Osteoblast (primary cell): ENCODE results near the gene SLC12A8. TPM values are rescaled to one million over a fixed set of nuclear protein-coding genes. Genes with fewer than 3 reads are reported as not detected.
A peak's percentile ranks its signal among the peaks of the same experiment; 100 is the strongest.

Source experiments
- DNase-seq: peaks from one replicate; pipeline ENCODE4 v3.0.0; 2011; ENCODE audit warnings: low spot score, mixed read lengths; ENCODE audit not compliant: insufficient read length; ENCODE audit errors: missing footprints
- H2AFZ ChIP-seq: 2 replicates; pipeline ENCODE4 v1.6.0; 2011; ENCODE audit warnings: mild to moderate bottlenecking, low read length
- H3K27ac ChIP-seq: 2 replicates; pipeline ENCODE4 v1.5.1; 2011; ENCODE audit warnings: mild to moderate bottlenecking, low read depth, low read length, moderate library complexity
- H3K27me3 ChIP-seq: 2 replicates; pipeline ENCODE4 v1.6.0; 2012; ENCODE audit warnings: mild to moderate bottlenecking, control low read depth, inconsistent platforms, low read length, moderate library complexity; ENCODE audit not compliant: insufficient read depth
- H3K36me3 ChIP-seq: 2 replicates; pipeline ENCODE4 v1.5.1; 2011; ENCODE audit warnings: mild to moderate bottlenecking, low read length, control low read depth, moderate library complexity; ENCODE audit not compliant: insufficient read depth
- H3K4me1 ChIP-seq: 2 replicates; pipeline ENCODE4 v1.5.1; 2011; ENCODE audit warnings: mild to moderate bottlenecking, low read length, control low read depth, moderate library complexity; ENCODE audit not compliant: insufficient read depth
- H3K4me2 ChIP-seq: 2 replicates; pipeline ENCODE4 v1.6.0; 2011; ENCODE audit warnings: mild to moderate bottlenecking, low read length; ENCODE audit not compliant: insufficient read depth
- H3K4me3 ChIP-seq: fragments of 200-600 bp; sonication (generic); 3 replicates; pipeline ENCODE4 v1.5.1; 2012; ENCODE audit warnings: mild to moderate bottlenecking, low read length, inconsistent platforms; ENCODE audit not compliant: insufficient read depth
- H3K79me2 ChIP-seq: 2 replicates; pipeline ENCODE4 v1.6.0; 2012; ENCODE audit warnings: mild to moderate bottlenecking, low read length, control low read depth, inconsistent platforms; ENCODE audit not compliant: insufficient read depth
- H3K9me3 ChIP-seq: 2 replicates; pipeline ENCODE4 v1.5.1; 2011; ENCODE audit warnings: low read depth, low read length, control low read depth
- H4K20me1 ChIP-seq: 2 replicates; pipeline ENCODE4 v1.6.0; 2012; ENCODE audit warnings: mild to moderate bottlenecking, low read length, control low read depth; ENCODE audit not compliant: insufficient read depth
- CTCF ChIP-seq: IDR thresholded peaks from 2 replicates; pipeline ENCODE4 v1.5.1; 2011; ENCODE audit warnings: mild to moderate bottlenecking, low read depth, low read length, moderate library complexity; ENCODE audit errors: extremely low read depth
- total RNA-seq: library from RNA; depleted of rRNA; stranded (reverse); fragments of >200 nt; gene quantifications from 2 replicates; pipeline ENCODE4 v1.2.3, GENCODE V29; 2012

SLC12A8 gene
- total RNA-seq, 1 donor, result 36.2 TPM

- H3K36me3 ChIP-seq, result peaks cover 50% of the 10 kb centered on the region
- no peaks in the 10 kb centered on the region for H3K27me3 ChIP-seq
- H3K79me2 ChIP-seq, result peaks cover 96% of the 10 kb centered on the region
- no peak overlapping the region for H2AFZ ChIP-seq
- H3K9me3 ChIP-seq, result no peaks in the 10 kb centered on the region
- H3K4me1 ChIP-seq, result peaks cover 38% of the 10 kb centered on the region
- H4K20me1 ChIP-seq, result peaks cover 75% of the 10 kb centered on the region
- no peak for DNase-seq
- TF ChIP-seq CTCF, result no peak
- H3K27ac ChIP-seq, result no peak overlapping the region
- no peak overlapping the region for H3K4me3 ChIP-seq
- H3K4me2 ChIP-seq, result peak overlapping the region; percentile 53
Measured at GRCh38 chr3:125045194-125045593, 167.4 kb downstream of the SLC12A8 start.

- no peaks in the 10 kb centered on the region for H3K27me3 ChIP-seq
- H3K27ac ChIP-seq, result peak overlapping the region; percentile 67
- DNase-seq, result no peak
- H2AFZ ChIP-seq, result no peak overlapping the region
- peak overlapping the region; percentile 68 for H3K4me2 ChIP-seq
- peaks cover 77% of the 10 kb centered on the region for H4K20me1 ChIP-seq
- H3K36me3 ChIP-seq, result peaks cover 37% of the 10 kb centered on the region
- TF ChIP-seq CTCF, result no peak
- H3K9me3 ChIP-seq, result no peaks in the 10 kb centered on the region
- peaks cover 97% of the 10 kb centered on the region for H3K79me2 ChIP-seq
- peaks cover 48% of the 10 kb centered on the region for H3K4me1 ChIP-seq
- peak overlapping the region; percentile 41 for H3K4me3 ChIP-seq
Measured at GRCh38 chr3:125043599-125044151, 168.9 kb downstream of the SLC12A8 start.

- H4K20me1 ChIP-seq, result peaks cover 79% of the 10 kb centered on the region
- no peak for TF ChIP-seq CTCF
- peak overlapping the region; percentile 67 for H3K27ac ChIP-seq
- H3K9me3 ChIP-seq, result no peaks in the 10 kb centered on the region
- no peaks in the 10 kb centered on the region for H3K27me3 ChIP-seq
- peaks cover 48% of the 10 kb centered on the region for H3K4me1 ChIP-seq
- H3K79me2 ChIP-seq, result peaks cover 97% of the 10 kb centered on the region
- H3K4me2 ChIP-seq, result peak overlapping the region; percentile 68
- peak overlapping the region; percentile 41 for H3K4me3 ChIP-seq
- no peak overlapping the region for H2AFZ ChIP-seq
- H3K36me3 ChIP-seq, result peaks cover 30% of the 10 kb centered on the region
- peak; percentile 69 for DNase-seq
Measured at GRCh38 chr3:125042725-125043406, 169.7 kb downstream of the SLC12A8 start.
